NAMALWA (cell line): ENCODE data around the gene ZNF598.
"Not testable (repeated sequence)": the region's sequence is repeated elsewhere in the genome, so short reads cannot be mapped to it uniquely, and the experiment has no call there.

Experiments
- DNase-seq: peaks from one replicate; pipeline ENCODE4 v3.0.0-alpha.2; 2015; ENCODE audit warnings: low spot score

The ZNF598 gene

DNA sequence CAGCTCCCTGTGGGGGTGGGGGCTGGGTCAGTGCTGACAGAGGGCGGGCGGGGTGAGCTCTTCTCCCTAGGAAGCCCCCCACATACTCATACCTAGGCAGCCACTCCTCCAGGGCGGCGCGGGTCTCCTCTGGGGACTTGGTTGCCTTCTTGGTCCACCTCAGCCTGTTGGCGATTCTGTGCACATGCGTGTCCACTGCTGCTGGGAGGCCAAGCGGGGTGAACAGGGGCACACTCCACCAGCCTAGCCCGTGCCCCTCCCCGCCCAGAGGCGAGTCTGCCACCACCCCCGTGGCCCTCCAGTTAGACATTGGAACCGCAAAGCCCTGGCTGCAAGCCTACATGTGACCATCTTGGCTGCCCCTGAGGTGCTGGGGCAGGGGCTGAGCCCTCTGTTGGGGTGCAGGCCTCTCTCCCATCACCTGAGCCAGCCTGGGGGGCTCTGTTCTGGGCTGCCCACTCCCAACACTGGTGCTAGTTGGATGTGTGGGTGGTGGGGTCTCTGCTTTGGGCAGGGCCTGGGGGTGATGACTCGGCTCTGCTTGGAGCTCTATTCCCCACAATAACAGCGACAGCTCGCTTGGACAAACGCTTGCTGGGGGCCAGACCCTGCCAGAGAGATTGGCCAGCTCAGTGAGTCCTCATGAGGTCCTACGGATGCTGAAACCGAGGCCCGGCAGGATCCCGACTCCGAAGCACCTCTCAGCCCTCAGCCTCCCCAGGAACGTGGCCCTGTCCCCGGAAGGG, 30.6 kb upstream of the ZNF598 start:
- DNase-seq, result no peak

DNA sequence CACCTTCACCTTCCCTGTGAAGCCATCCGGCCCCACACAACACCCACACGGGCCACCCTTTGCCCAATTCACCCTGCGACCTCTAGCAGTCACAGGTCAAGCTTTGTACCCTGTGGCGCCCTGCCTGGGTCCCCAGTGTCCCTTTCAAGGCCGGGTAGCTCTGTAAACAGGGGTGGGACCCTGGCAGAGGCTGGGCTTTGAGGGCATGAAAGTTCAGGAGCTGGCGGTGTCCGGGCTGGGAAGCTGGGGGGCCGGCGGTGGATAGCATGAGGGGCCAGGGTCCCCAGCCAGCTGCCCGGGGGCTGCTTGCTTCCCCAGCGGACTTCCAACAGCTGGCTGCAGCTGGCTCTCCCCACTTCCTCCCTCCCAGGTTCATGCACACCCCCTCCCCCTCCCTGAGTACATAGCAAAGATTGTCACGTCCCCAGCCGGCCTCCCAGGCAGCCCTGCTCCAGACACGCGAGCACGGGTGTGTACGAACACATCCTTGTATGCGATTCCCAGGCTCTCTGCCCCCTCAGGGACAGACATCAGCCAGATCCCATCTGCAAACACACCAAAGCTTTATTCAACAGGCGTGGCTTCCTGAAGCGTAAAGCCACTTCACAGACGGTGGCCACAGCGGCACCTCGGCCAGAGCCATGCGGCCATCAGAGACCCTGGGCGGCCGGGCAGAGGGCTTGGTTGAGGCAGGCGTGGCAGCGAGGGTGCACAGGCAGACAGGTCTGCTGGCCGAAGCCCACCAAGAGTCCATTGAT, 29.8 kb upstream of the ZNF598 start:
- DNase-seq, result no peak

- no peak for DNase-seq
These were observed 29.0 kb upstream of the ZNF598 start for GRCh38 chr16:2038382-2039231.

DNA sequence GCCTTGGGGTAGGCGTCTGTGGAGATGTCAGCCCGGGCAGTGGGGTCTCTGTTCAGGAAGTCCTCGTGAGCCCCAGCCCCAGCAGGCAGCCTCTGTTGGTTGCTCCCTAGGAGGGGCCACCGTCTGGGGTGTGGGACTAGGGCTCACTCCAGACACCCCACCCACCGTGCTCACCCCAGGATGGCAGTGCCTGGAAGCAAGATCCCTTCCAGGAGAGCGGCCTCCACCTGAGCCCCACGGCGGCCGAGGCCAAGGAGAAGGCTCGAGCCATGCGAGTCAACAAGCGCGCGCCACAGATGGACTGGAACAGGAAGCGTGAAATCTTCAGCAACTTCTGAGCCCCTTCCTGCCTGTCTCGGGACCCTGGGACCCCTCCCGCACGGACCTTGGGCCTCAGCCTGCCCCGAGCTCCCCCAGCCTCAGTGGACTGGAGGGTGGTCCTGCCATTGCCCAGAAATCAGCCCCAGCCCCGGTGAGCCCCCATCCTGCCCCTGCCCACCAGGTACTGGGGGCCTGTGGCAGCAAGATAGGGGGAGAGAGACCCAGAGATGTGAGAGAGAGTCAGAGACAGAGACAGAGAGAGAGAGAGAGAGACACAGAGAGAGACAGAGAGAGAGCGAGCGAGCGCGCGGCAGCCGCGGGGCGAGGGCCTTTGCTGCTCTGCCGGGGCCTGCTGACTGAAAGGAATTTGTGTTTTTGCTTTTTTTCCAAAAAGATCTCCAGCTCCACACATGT, 28.2 kb upstream of the ZNF598 start:
- no peak for DNase-seq

GRCh38 chr16:2037115-2037514, 27.5 kb upstream of the ZNF598 start:
- DNase-seq, result no peak

GRCh38 chr16:2036200-2036966, 26.8 kb upstream of the ZNF598 start:
- DNase-seq, result no peak

DNA sequence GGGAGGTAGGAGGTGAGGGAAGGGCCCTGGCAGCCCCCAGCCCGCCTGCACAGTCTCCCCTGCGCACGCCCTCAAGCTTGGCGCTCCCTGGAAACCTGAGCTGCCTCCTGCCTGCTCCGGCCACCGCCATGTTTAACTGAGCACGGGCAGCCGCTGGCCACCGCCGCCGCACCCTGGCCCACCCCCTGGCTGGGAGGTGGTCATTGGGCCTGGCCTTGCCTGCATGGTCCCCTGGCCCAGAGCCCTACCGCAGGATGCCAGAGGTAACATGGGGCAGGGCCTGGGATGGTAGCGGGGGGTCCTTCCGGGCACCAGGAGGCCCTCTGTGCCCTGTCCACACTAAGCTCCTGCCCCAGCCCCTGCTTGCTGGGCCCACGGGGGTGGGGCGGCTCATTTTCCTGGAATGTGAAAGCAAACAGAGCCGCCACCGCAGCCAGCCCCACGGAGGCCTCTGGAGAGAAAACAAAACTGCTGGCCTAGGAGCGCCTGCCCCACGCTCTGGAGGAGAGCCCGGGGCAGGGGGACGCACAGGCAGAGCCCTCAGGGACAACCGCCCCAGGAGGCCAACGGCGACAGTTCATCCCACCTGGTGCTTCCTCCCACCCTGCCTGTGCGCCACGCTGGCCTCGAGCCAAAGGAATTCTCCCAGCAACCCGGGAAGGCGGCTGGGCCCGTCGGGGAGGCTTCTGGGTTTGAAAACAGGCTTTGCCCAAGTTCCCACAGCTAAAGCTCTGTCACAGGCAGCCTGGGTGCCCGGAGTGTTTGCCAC, 26.0 kb upstream of the ZNF598 start:
- DNase-seq, result no peak

DNA sequence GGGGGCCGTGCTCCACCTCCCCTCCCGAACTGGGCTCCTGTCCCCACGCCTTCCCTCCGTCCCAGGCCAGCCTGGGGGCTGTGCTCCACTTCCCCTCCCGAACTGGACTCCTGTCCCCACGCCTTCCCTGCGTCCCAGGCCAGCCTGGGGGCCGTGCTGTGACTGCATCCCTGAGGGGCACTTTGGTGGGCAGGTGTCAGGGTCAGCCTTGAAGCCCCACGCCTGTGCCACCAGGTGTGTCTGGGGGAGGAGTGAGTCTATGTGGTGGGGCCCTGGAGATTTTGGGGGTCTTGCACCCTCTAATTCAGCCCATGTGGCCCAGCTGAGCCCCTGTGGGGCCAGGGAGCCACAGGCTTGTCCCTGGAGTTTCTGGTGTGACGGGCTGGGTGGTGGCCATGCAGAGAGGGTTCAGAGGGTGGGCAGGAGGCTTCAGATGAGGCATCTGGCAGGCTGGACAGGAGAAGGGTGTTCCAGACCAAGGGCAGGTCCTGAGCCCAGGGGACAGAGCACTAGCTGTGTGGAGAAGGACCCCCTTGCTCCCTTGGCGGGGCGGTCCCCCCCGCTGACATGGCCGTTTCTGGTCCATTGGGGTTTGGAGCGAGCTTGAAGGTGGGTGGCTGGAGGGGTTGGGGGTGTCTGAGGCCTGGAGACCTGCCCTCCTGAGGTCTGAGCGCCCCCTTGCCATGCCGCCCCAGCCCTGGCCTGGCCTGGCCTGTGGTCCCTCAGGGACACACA, 25.2 kb upstream of the ZNF598 start:
- DNase-seq, result no peak

- DNase-seq, result not testable (repeated sequence)
These were observed 24.5 kb upstream of the ZNF598 start for GRCh38 chr16:2033909-2034695.

- no peak for DNase-seq
These were observed 23.7 kb upstream of the ZNF598 start for GRCh38 chr16:2033057-2033908.

GRCh38 chr16:2032285-2033056, 22.9 kb upstream of the ZNF598 start:
- DNase-seq, result no peak

- DNase-seq, result no peak
These were observed 21.5 kb upstream of the ZNF598 start for GRCh38 chr16:2031081-2031577.

GRCh38 chr16:2030036-2030435, 20.4 kb upstream of the ZNF598 start:
- no peak for DNase-seq

- DNase-seq, result no peak
These were observed 19.7 kb upstream of the ZNF598 start for GRCh38 chr16:2029350-2029749.

GRCh38 chr16:2028620-2029220, 19.1 kb upstream of the ZNF598 start:
- no peak for DNase-seq

GRCh38 chr16:2028146-2028545, 18.5 kb upstream of the ZNF598 start:
- no peak for DNase-seq
